WTC11 (cell line): ENCODE measurements around the gene NBAS. TPM values are rescaled to one million over a fixed set of nuclear protein-coding genes. Genes with fewer than 3 reads are reported as not detected.

Experiments used
- ATAC-seq: fragments of 200-7000 bp; cut with Tn5 transposase; 2 replicates; pipeline ENCODE4 v1.10.0; 2021; ENCODE audit warnings: mild to moderate bottlenecking, moderate library complexity
- CTCF ChIA-PET: fragments of 300-600 bp; sonication (Branson Sonifier 250); formaldehyde crosslinking; loops from one replicate; lab custom pipeline; 2021; ENCODE audit warnings: antibody characterized with exemption; lab: Charles Lee
- POLR2A ChIA-PET: fragments of 350-600 bp; sonication (Branson Sonifier 250); formaldehyde crosslinking; loops from one replicate; lab custom pipeline; 2021; ENCODE audit warnings: antibody characterized with exemption; lab: Charles Lee
- DNase-seq: peaks from one replicate; pipeline ENCODE4 v3.0.0; 2021; ENCODE audit warnings: low spot score
- H3K27ac Mint-ChIP-seq: 2 replicates; pipeline ENCODE4 v1.8.0; 2021; ENCODE audit warnings: mixed read lengths
- H3K27me3 Mint-ChIP-seq: 2 replicates; pipeline ENCODE4 v1.8.0; 2021; ENCODE audit warnings: low read depth, mild to moderate bottlenecking, moderate library complexity, mixed read lengths
- H3K36me3 Mint-ChIP-seq: 2 replicates; pipeline ENCODE4 v1.8.0; 2021; ENCODE audit warnings: mixed read lengths
- H3K4me1 Mint-ChIP-seq: 2 replicates; pipeline ENCODE4 v1.8.0; 2022; ENCODE audit warnings: mixed read lengths
- H3K4me3 Mint-ChIP-seq: 2 replicates; pipeline ENCODE4 v1.8.0; 2021; ENCODE audit warnings: mild to moderate bottlenecking, moderate library complexity, mixed read lengths
- H3K9me3 Mint-ChIP-seq: 2 replicates; pipeline ENCODE4 v1.8.0; 2021; ENCODE audit warnings: mixed read lengths
- CBFB ChIP-seq: sonication (generic); formaldehyde crosslinking; IDR thresholded peaks from 2 replicates; pipeline ENCODE4 v1.8.1; 2022; ENCODE audit warnings: mild to moderate bottlenecking, low read depth, missing genetic modification reagents
- ELF4 ChIP-seq: sonication (generic); formaldehyde crosslinking; IDR thresholded peaks from 2 replicates; pipeline ENCODE4 v1.8.1; 2022; ENCODE audit warnings: low read depth, mild to moderate bottlenecking, moderate library complexity, missing genetic modification reagents
- EMX1 ChIP-seq: fragments of 250-450 bp; sonication (Bioruptor Pico); IDR thresholded peaks from 2 replicates; pipeline ENCODE4 v1.8.0; 2021; ENCODE audit warnings: mild to moderate bottlenecking
- ESRRA ChIP-seq: sonication (generic); formaldehyde crosslinking; IDR thresholded peaks from 2 replicates; pipeline ENCODE4 v1.8.1; 2022; ENCODE audit warnings: mild to moderate bottlenecking, missing genetic modification reagents, borderline replicate concordance
- ETV6 ChIP-seq: sonication (generic); formaldehyde crosslinking; IDR thresholded peaks from 2 replicates; pipeline ENCODE4 v1.8.1; 2022; ENCODE audit warnings: mild to moderate bottlenecking, missing genetic modification reagents
- GTF2I ChIP-seq: fragments of 250-450 bp; sonication (Bioruptor Pico); conservative IDR thresholded peaks from 2 replicates; pipeline ENCODE4 v1.4.0; 2021; ENCODE audit warnings: mild to moderate bottlenecking
- HMGXB4 ChIP-seq: sonication (generic); formaldehyde crosslinking; IDR thresholded peaks from 2 replicates; pipeline ENCODE4 v1.8.1; 2023; ENCODE audit warnings: mild to moderate bottlenecking, moderate library complexity, missing genetic modification reagents
- JAZF1 ChIP-seq: fragments of 250-450 bp; sonication (Bioruptor Pico); IDR thresholded peaks from 2 replicates; pipeline ENCODE4 v1.9.0; 2021; ENCODE audit warnings: moderate library complexity, mild to moderate bottlenecking, inconsistent platforms
- KAT7 ChIP-seq: sonication (generic); formaldehyde crosslinking; IDR thresholded peaks from 2 replicates; pipeline ENCODE4 v1.8.1; 2023; ENCODE audit warnings: missing genetic modification reagents, mild to moderate bottlenecking, borderline replicate concordance
- NFATC4 ChIP-seq: fragments of 250-450 bp; sonication (Bioruptor Pico); IDR thresholded peaks from 2 replicates; pipeline ENCODE4 v1.9.0; 2021; ENCODE audit warnings: mild to moderate bottlenecking
- RELA ChIP-seq: sonication (generic); formaldehyde crosslinking; IDR thresholded peaks from 2 replicates; pipeline ENCODE4 v1.8.1; 2022; ENCODE audit warnings: missing genetic modification reagents, mild to moderate bottlenecking, borderline replicate concordance
- SMAD3 ChIP-seq: sonication (generic); formaldehyde crosslinking; IDR thresholded peaks from 2 replicates; pipeline ENCODE4 v1.8.0; 2022; ENCODE audit warnings: missing genetic modification reagents, mild to moderate bottlenecking, borderline replicate concordance
- SOX15 ChIP-seq: fragments of 250-450 bp; sonication (Bioruptor Pico); IDR thresholded peaks from 2 replicates; pipeline ENCODE4 v1.9.0; 2021; ENCODE audit warnings: mild to moderate bottlenecking
- TCF7 ChIP-seq: sonication (generic); formaldehyde crosslinking; IDR thresholded peaks from 2 replicates; pipeline ENCODE4 v1.8.0; 2022; ENCODE audit warnings: mild to moderate bottlenecking, low read depth, missing genetic modification reagents, moderate library complexity
- ZBTB21 ChIP-seq: sonication (generic); formaldehyde crosslinking; IDR thresholded peaks from 2 replicates; pipeline ENCODE4 v1.8.1; 2023; ENCODE audit warnings: mild to moderate bottlenecking, missing genetic modification reagents, borderline replicate concordance
- ZNF121 ChIP-seq: sonication (generic); formaldehyde crosslinking; IDR thresholded peaks from 2 replicates; pipeline ENCODE4 v1.8.0; 2023; ENCODE audit warnings: missing genetic modification reagents
- ZNF138 ChIP-seq: sonication (generic); formaldehyde crosslinking; conservative IDR thresholded peaks from 2 replicates; pipeline ENCODE4 v1.8.1; 2022; ENCODE audit warnings: mild to moderate bottlenecking, moderate library complexity, missing genetic modification reagents
- ZNF219 ChIP-seq: sonication (generic); formaldehyde crosslinking; IDR thresholded peaks from 2 replicates; pipeline ENCODE4 v1.8.0; 2023; ENCODE audit warnings: missing genetic modification reagents, mild to moderate bottlenecking, borderline replicate concordance
- ZNF263 ChIP-seq: sonication (generic); formaldehyde crosslinking; IDR thresholded peaks from 2 replicates; pipeline ENCODE4 v1.8.1; 2022; ENCODE audit warnings: low read depth, mild to moderate bottlenecking, moderate library complexity, missing genetic modification reagents
- ZNF317 ChIP-seq: sonication (generic); formaldehyde crosslinking; IDR thresholded peaks from 2 replicates; pipeline ENCODE4 v1.8.1; 2023; ENCODE audit warnings: low read depth, mild to moderate bottlenecking, moderate library complexity, missing genetic modification reagents, borderline replicate concordance
- ZNF423 ChIP-seq: fragments of 250-450 bp; sonication (Bioruptor Pico); IDR thresholded peaks from 2 replicates; pipeline ENCODE4 v2.1.2; 2022; ENCODE audit warnings: mild to moderate bottlenecking, moderate library complexity
- ZNF532 ChIP-seq: fragments of 250-450 bp; sonication (Bioruptor Pico); IDR thresholded peaks from 2 replicates; pipeline ENCODE4 v1.9.0; 2021; ENCODE audit warnings: mild to moderate bottlenecking, borderline replicate concordance
- total RNA-seq: library from RNA; stranded (reverse); gene quantifications from 3 replicates; pipeline ENCODE4 v1.2.3, GENCODE V29; 2021
- TF ChIP-seq, protein P1 (sequence below): fragments of 250-450 bp; sonication (Bioruptor Pico); conservative IDR thresholded peaks from 2 replicates; pipeline ENCODE4 v1.9.0; 2021; ENCODE audit warnings: mild to moderate bottlenecking

The NBAS gene
- total RNA-seq, 1 experiment from 2014 or later, result 32.3 TPM

DNA sequence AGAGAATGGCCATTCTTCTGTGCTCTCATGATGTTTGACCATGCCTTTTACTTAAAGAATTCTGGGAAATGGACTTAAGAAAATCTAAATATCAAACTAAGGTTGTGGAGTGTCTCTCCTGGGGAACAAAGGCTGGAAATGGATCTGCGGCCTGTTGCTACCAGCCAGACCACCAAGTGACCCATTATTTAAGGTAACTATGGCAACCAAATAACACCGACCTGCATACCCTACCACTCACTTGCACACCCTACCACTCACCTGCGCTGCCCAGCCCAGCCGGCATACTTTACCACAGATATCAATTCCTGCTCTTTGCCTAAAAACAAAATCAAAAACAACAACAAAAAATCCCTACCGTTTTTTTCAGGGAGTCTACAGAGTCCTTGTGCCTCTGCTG, 203.2 kb downstream of the NBAS start:
- ChIA-PET POLR2A (no interaction called here), CTCF (no interaction called here)
- DNase-seq (no peak), ATAC-seq (peak; percentile 82)
- H3K27ac Mint-ChIP-seq, result peak overlapping the region; percentile 10; the same call in 1 of the 2 replicates
- H3K9me3 Mint-ChIP-seq, result no peaks in the 10 kb centered on the region
- H3K36me3 Mint-ChIP-seq, result peaks cover 7% of the 10 kb centered on the region
- no peak overlapping the region for H3K4me3 Mint-ChIP-seq
- H3K27me3 Mint-ChIP-seq, result no peaks in the 10 kb centered on the region
- TF ChIP-seq ELF4, result no peak
- TF ChIP-seq, protein P1, sequence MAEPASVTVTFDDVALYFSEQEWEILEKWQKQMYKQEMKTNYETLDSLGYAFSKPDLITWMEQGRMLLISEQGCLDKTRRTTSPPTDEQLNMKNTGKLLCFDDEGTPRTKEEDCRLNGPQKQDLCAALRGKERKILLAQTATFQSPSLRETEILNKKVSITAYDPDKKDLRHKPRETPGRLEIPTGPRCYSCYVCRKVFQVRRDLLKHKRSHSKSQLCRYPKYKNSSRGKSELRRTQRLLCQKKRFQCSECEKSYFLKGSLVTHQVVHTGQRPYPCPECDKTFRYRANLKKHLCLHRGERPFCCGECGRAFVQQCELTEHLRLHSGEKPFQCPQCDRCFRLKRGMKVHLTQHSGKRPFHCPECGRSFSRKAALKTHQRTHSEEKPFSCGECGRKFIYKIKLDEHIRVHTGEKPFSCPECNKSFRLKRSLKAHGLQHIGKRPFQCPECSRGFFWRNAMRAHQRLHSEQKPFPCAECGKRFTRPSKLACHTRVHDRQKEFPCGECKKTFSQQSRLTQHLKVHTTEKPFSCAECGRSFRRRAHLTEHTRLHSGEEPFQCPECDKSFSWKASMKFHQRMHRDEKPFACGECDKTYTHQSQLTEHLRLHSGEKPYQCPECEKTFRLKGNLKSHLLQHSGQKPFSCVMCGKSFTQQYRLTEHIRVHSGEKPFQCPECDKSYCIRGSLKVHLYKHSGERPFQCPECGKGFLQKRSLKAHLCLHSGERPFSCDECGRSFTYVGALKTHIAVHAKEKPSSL (CRISPR knock-in tag), result no peak
- TF ChIP-seq TCF7 (CRISPR knock-in tag), result no peak
- no peak for TF ChIP-seq ZNF121 (CRISPR knock-in tag)
- no peak for TF ChIP-seq ZNF138 (CRISPR knock-in tag)
- TF ChIP-seq GTF2I (CRISPR knock-in tag), result no peak
- no peak for TF ChIP-seq ZNF263 (CRISPR knock-in tag)
- TF ChIP-seq ZBTB21 (CRISPR knock-in tag), result no peak
- TF ChIP-seq SOX15 (CRISPR knock-in tag), result no peak
- peaks cover 39% of the 10 kb centered on the region for H3K4me1 Mint-ChIP-seq

- Mint-ChIP-seq H3K27me3 (no peaks in the 10 kb centered on the region), H3K36me3 (peaks cover 7% of the 10 kb centered on the region), H3K4me3 (no peak overlapping the region), H3K9me3 (no peaks in the 10 kb centered on the region), H3K4me1 (peaks cover 39% of the 10 kb centered on the region), H3K27ac (0 out of 2 replicates have a peak overlapping the region, but pooled peaks have one; percentile 10)
- ChIA-PET CTCF (no interaction called here), POLR2A (no interaction called here)
- no peak for DNase-seq
- ATAC-seq, result no peak
- TF ChIP-seq ZNF219 (CRISPR knock-in tag), result no peak
- TF ChIP-seq EMX1 (CRISPR knock-in tag), result no peak
- no peak for TF ChIP-seq ZNF532 (CRISPR knock-in tag)
- no peak for TF ChIP-seq NFATC4 (CRISPR knock-in tag)
These were observed 203.9 kb downstream of the NBAS start for GRCh38 chr2:15357186-15357585.

DNA sequence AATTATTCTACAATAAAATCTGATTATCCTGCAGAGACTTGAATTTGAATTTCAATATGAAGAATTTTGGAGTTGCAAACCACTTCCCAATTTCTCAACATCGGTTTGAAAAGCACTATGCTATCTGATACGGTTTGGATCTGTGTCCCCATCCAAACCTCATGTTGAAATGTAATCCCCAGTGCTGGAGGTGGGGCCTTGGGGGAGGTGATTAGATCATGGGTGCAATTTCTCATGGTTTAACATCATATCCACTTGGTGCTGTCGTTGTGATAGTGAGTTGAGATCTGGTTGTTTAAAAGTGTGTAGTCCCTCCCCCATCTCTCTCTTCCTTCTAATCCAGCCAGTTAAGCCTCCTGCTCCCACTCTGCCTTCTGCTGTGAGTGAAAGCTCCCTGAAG, 205.7 kb downstream of the NBAS start:
- Mint-ChIP-seq H3K4me3 (no peak overlapping the region), H3K4me1 (peaks cover 39% of the 10 kb centered on the region)
- POLR2A ChIA-PET, result no interaction called here

More for the DNA sequence above, 205.7 kb downstream of the NBAS start:
- TF ChIP-seq JAZF1, result no peak
- TF ChIP-seq ETV6 (CRISPR knock-in tag), result no peak
- no peak for TF ChIP-seq HMGXB4 (CRISPR knock-in tag)
- TF ChIP-seq RELA, result no peak
- TF ChIP-seq SMAD3 (CRISPR knock-in tag), result no peak
- TF ChIP-seq ZNF317 (CRISPR knock-in tag), result no peak
- TF ChIP-seq ZNF423 (CRISPR knock-in tag), result no peak
- TF ChIP-seq ESRRA (CRISPR knock-in tag), result no peak
- no peak for TF ChIP-seq KAT7
- no peak for TF ChIP-seq CBFB (CRISPR knock-in tag)
- Mint-ChIP-seq H3K9me3 (no peaks in the 10 kb centered on the region), H3K27ac (no peak overlapping the region), H3K27me3 (no peaks in the 10 kb centered on the region), H3K36me3 (peaks cover 13% of the 10 kb centered on the region; the same call in 1 of the 2 replicates)
- CTCF ChIA-PET, result no interaction called here
- peak; percentile 43; the same call in 1 of the 2 replicates for ATAC-seq
- DNase-seq, result no peak
